ENCODE measurements around the gene ZNF711.
"Not testable (repeated sequence)": the region's sequence is repeated elsewhere in the genome, so short reads cannot be mapped to it uniquely, and the experiment has no call there.

The ZNF711 gene

GRCh38 chrX:85243761-85244449, at the start of gene ZNF711, which contains the start of gene SATL1:
TSS of gene ZNF711 (plus strand) at chrX:85243991. CDS start at chrX:85247573, 3,582 bp downstream.
TSS of gene SATL1 (minus strand) at chrX:85243779. CDS start at chrX:85108968, 134,811 bp downstream.
- no peak for DNase-seq (ENCODE audit: low read depth in 2 of 2)

DNA sequence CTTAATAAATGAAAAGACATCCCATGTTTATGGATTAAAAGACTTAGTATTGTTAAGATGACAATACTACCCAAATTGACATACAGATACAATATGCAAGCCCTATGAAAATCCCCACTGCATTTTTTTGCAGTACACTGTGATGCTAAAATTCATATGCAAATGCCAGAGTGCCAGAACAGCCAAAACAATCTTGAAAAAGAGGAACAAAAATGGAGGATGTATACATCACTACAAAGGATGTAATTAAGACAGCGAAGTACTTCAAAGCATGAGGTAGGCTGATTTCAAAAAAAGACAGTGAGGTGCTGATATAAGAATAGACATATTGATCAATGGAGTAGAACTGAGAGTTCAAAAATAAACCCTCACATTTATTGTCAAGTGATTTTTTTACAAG, 47.5 kb upstream of the ZNF711 start:
- no peak for DNase-seq (ENCODE audit: low read depth in 2 of 2)

DNA sequence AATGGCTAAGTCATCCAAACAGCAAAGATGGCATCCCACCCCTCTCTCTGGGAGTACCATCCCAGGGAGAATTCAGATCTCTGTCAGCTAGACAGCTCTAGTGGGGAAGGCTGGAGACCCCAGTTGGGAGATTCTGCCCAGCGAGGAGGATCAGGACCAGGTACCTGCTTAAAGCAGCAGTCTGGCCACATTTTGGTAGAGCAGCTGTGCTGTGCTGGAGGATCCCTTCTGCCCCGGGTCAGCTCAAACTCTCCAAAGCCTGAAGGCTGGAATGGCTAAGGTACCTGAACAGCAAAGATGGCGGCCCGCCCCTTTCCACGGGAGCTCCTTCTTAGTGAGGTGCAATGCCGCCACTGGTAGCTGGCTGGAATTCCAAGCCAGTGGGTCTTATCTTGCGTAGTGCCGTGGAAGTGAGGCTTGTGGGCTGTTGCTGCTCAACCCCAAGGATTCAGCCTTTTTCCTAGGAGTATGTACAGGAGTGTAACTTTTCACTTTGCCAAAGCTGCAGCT, 40.3 kb upstream of the ZNF711 start:
- DNase-seq (ENCODE audit: low read depth in 2 of 2): no peak

GRCh38 chrX:85213792-85214530, 29.8 kb upstream of the ZNF711 start:
- no peak for DNase-seq (ENCODE audit: low read depth in 2 of 2)

DNA sequence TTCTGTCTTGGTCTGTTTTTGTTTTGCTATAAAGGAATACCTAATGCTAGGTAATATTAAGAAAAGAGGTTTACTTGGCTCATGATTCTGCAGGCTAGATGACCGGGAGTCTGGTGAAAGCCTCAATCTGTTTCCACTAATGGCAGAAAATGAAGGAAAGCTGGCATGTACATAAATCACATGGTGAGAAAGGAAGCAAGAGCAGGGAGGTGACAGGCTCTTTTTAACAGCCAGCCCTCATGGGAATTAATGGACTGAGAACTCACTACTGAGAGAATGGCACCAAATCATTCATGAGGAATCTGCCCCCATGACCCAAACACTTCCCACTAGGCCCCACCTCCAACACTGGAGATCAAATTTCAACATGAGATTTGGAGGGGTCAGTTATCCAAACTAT, 27.8 kb upstream of the ZNF711 start:
- DNase-seq (ENCODE audit: low read depth in 2 of 2): no peak

GRCh38 chrX:85221361-85221760, 22.4 kb upstream of the ZNF711 start:
- DNase-seq (ENCODE audit: low read depth in 2 of 2): no peak

GRCh38 chrX:85223359-85223758, 20.4 kb upstream of the ZNF711 start:
- DNase-seq (ENCODE audit: low read depth in 2 of 2): no peak

- no peak for DNase-seq (ENCODE audit: low read depth in 2 of 2)
These were observed 636 bp upstream of the ZNF711 start for GRCh38 chrX:85243155-85243554.

DNA sequence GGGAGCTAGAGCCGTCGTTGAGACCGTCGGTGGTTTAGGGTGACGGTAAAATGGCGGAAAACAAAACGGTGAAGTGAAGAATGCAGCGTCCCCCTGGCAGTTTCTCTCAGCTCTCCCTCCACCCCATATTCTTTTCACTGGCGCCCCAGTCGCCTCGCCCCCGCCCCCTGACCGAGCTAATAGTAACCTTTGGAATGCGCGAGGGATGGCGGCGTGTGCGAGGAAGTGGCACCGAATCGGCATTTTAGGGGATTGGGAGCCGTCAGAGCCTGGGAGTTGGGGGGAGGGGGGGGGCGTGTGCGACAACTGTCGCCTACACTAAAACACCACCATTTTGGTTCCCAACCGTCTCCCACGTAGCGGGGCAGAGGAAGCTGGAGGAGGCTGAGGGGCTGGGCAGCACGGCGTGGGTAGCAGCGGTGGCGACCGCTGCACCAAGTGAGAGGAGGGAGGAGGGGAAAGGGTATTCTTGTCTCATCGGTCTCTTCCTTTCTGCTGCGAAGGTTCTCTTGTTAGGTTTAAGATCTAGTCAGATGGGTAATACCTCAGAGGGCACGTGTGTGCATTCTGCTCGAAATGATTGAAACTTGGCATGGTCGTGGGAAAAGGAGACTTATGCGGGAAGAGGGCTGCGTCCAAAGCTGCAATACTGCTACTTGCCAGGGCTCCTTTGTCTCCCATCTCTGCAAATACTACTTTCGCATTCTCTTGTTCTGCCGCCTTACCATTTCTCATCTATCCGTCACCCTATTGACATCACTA, 840 bp downstream of the ZNF711 start:
- DNase-seq (ENCODE audit: low read depth in 2 of 2): no peak

DNA sequence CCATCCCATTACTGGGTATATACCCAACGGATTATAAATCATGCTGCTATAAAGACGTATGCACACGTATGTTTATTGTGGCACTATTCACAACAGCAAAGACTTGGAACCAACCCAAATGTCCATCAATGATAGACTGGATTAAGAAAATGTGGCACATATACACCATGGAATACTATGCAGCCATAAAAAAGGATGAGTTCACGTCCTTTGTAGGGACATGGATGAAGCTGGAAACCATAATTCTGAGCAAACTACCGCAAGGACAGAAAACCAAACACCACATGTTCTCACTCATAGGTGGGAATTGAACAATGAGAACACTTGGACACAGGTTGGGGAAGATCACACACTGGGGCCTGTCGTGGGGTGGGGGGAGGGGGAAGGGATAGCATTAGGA, 41.5 kb downstream of the ZNF711 start:
- not testable (repeated sequence) for DNase-seq (ENCODE audit: low read depth in 2 of 2)

GRCh38 chrX:85288992-85289723, 45.4 kb downstream of the ZNF711 start:
- DNase-seq (ENCODE audit: low read depth in 2 of 2): no peak

- no peak for DNase-seq (ENCODE audit: low read depth in 2 of 2)
These were observed 59.8 kb downstream of the ZNF711 start for GRCh38 chrX:85303544-85303943.

GRCh38 chrX:85309717-85310116, 65.9 kb downstream of the ZNF711 start:
- no peak for DNase-seq (ENCODE audit: low read depth in 2 of 2)

DNA sequence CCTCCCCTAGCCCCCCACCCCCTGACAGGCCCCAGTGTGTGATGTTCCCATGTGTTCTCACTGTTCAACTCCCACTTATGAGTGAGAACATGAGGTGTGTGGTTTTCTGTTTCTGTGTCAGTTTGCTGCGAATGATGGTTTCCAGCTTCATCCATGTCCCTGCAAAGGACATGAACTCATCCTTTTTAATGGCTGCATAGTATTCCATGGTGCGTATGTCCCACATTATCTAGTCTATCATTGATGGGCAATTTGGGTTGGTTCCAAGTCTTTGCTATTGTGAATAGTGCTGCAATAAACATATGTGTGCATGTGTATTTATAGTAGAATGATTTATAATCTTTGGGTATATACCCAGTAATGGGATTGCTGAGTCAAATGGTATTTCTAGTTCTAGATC, 67.6 kb downstream of the ZNF711 start:
- not testable (repeated sequence) for DNase-seq (ENCODE audit: low read depth in 2 of 2)
